Measurements from ENCODE around the gene ST3GAL5. TPM values are rescaled to one million over a fixed set of nuclear protein-coding genes. Genes with fewer than 3 reads are reported as not detected.

The ST3GAL5 gene
- total and polyA plus RNA-seq, 5 donors from 2014 or later, result 11.3 to 25.8 (median 14.8) TPM

- Mint-ChIP-seq H3K4me1 (peaks cover 0 to 14% (median 8%) of the 10 kb centered on the region in 4 donors), H3K36me3 (no peaks in the 10 kb centered on the region), H3K27ac (no peak overlapping the region), H3K9me3 (no peaks in the 10 kb centered on the region), H3K4me3 (no peak overlapping the region), H3K27me3 (peaks cover 42% of the 10 kb centered on the region)
- peaks cover 9% of the 10 kb centered on the region for H3K27me3 ChIP-seq (ENCODE audit: control insufficient read depth, insufficient read depth, low read length)
- DNase-seq (no peak), ATAC-seq (ENCODE audit: low read depth in 2 of 2) (no peak)
- no peak overlapping the region for H3K4me3 ChIP-seq (ENCODE audit: low read depth, low read length)
- H3K36me3 ChIP-seq (ENCODE audit: control insufficient read depth, insufficient read depth, low read length), result no peaks in the 10 kb centered on the region
- no peak overlapping the region for H3K27ac ChIP-seq (ENCODE audit: insufficient read depth, low read length, poor library complexity, severe bottlenecking)
- H3K9me3 ChIP-seq (ENCODE audit: control insufficient read depth in 2 of 2, low read length in 2 of 2), result no peaks in the 10 kb centered on the region
- H3K4me1 ChIP-seq (ENCODE audit: control insufficient read depth, insufficient read depth, low read length, poor library complexity, severe bottlenecking), result peaks cover 6% of the 10 kb centered on the region
Measured at GRCh38 chr2:85823951-85824350, 64.8 kb downstream of the ST3GAL5 start.

DNA sequence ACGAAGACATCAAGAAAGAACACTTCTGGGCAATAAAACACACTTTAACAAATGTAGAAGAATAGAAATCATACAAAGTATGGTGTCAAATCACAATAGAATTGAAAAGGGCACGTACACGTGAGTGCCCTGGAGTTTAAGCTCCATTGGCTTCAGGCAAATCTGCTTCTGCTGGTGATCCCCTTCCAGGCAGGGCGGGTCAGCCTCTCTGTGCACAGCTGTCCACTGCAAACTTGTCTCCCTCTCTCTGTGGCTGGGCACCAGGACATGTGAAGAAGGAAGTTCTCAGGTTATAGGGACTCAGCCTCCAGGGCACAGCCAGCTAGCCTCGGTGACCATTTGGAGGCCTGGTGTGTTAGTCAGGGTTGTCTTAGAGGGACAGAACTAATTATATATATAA lies 66.0 kb downstream of the ST3GAL5 start:
- H3K9me3 Mint-ChIP-seq, result no peaks in the 10 kb centered on the region
- no peaks in the 10 kb centered on the region for H3K36me3 ChIP-seq (ENCODE audit: control insufficient read depth, insufficient read depth, low read length)

GRCh38 chr2:85819811-85820510 lies 68.8 kb downstream of the ST3GAL5 start:
- Histone ChIP-seq H3K36me3 (ENCODE audit: control insufficient read depth, insufficient read depth, low read length) (no peaks in the 10 kb centered on the region), H3K9me3 (ENCODE audit: control insufficient read depth in 2 of 2, low read length in 2 of 2) (no peaks in the 10 kb centered on the region), H3K4me3 (ENCODE audit: low read depth, low read length) (no peak overlapping the region), H3K27ac (ENCODE audit: insufficient read depth, low read length, poor library complexity, severe bottlenecking) (no peak overlapping the region), H3K4me1 (ENCODE audit: control insufficient read depth, insufficient read depth, low read length, poor library complexity, severe bottlenecking) (no peaks in the 10 kb centered on the region), H3K27me3 (ENCODE audit: control insufficient read depth, insufficient read depth, low read length) (peaks cover 4% of the 10 kb centered on the region)
- Mint-ChIP-seq H3K27me3 (peaks cover 42% of the 10 kb centered on the region), H3K4me1 (no peaks in the 10 kb centered on the region), H3K9me3 (no peaks in the 10 kb centered on the region), H3K4me3 (no peak overlapping the region), H3K36me3 (no peaks in the 10 kb centered on the region), H3K27ac (no peak overlapping the region)
- DNase-seq (no peak), ATAC-seq (ENCODE audit: low read depth in 2 of 2) (no peak)

More for the DNA sequence above, 66.0 kb downstream of the ST3GAL5 start:
- Mint-ChIP-seq H3K36me3 (no peaks in the 10 kb centered on the region), H3K4me1 (peaks cover 0 to 10% (median 3%) of the 10 kb centered on the region in 4 donors), H3K4me3 (no peak overlapping the region), H3K27ac (no peak overlapping the region), H3K27me3 (peaks cover 45% of the 10 kb centered on the region)
- no peaks in the 10 kb centered on the region for H3K9me3 ChIP-seq (ENCODE audit: control insufficient read depth in 2 of 2, low read length in 2 of 2)
- H3K4me3 ChIP-seq (ENCODE audit: low read depth, low read length), result no peak overlapping the region
- no peak for DNase-seq
- ATAC-seq (ENCODE audit: low read depth in 2 of 2), result no peak
- H3K27me3 ChIP-seq (ENCODE audit: control insufficient read depth, insufficient read depth, low read length), result peaks cover 9% of the 10 kb centered on the region
- H3K27ac ChIP-seq (ENCODE audit: insufficient read depth, low read length, poor library complexity, severe bottlenecking), result no peak overlapping the region
- peaks cover 4% of the 10 kb centered on the region for H3K4me1 ChIP-seq (ENCODE audit: control insufficient read depth, insufficient read depth, low read length, poor library complexity, severe bottlenecking)

DNA sequence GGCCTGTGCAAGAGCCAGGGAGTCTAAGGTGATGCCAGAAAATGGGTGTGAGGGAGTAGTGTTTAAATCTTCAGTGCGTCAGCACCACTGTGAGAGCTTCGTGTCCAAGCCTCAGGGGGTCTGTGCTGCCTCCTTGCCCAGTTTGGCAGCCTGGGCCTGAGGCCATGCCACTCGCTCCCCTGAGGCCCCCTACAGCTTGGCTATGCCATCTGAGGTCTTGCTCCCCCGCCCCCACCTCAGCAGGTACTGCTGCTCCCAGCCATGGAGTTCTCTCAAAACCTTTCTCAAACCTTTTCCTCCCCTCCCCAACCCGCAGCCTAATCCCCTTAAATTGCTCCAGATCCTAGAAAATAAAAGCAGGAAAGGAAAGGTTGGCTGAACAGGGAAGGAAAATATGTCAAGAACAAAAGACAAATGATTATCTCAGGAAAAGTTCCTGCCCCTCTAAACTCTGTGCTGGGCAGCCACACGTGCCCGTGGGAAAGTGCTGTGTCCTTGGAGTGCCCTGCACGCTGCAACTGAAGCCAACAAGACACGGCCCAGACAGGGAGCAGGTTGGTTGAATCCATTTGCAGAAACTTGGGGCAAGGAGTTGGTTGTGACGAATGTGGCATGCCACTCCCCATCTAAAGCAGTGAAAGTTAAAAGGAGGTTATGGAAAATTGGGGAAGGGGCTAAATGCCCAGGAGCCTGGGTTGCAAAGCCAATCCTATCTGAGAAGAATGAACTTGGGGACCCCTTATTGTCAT lies 73.8 kb downstream of the ST3GAL5 start:
- Histone ChIP-seq H3K27ac (ENCODE audit: insufficient read depth, low read length, poor library complexity, severe bottlenecking) (no peak overlapping the region), H3K4me1 (ENCODE audit: control insufficient read depth, insufficient read depth, low read length, poor library complexity, severe bottlenecking) (no peaks in the 10 kb centered on the region), H3K36me3 (ENCODE audit: control insufficient read depth, insufficient read depth, low read length) (no peaks in the 10 kb centered on the region), H3K9me3 (ENCODE audit: control insufficient read depth in 2 of 2, low read length in 2 of 2) (no peaks in the 10 kb centered on the region), H3K4me3 (ENCODE audit: low read depth, low read length) (no peak overlapping the region), H3K27me3 (ENCODE audit: control insufficient read depth, insufficient read depth, low read length) (peaks cover 4% of the 10 kb centered on the region)
- no peaks in the 10 kb centered on the region for H3K9me3 Mint-ChIP-seq
- H3K27me3 Mint-ChIP-seq, result peaks cover 21% of the 10 kb centered on the region
- DNase-seq (no peak), ATAC-seq (ENCODE audit: low read depth in 2 of 2) (no peak)
- H3K27ac Mint-ChIP-seq, result peak overlapping the region in 1 of 3 donors; percentile 42
- H3K36me3 Mint-ChIP-seq, result no peaks in the 10 kb centered on the region
- peaks cover 0 to 3% (median 1%) of the 10 kb centered on the region in 4 donors for H3K4me1 Mint-ChIP-seq
- no peak overlapping the region for H3K4me3 Mint-ChIP-seq

DNA sequence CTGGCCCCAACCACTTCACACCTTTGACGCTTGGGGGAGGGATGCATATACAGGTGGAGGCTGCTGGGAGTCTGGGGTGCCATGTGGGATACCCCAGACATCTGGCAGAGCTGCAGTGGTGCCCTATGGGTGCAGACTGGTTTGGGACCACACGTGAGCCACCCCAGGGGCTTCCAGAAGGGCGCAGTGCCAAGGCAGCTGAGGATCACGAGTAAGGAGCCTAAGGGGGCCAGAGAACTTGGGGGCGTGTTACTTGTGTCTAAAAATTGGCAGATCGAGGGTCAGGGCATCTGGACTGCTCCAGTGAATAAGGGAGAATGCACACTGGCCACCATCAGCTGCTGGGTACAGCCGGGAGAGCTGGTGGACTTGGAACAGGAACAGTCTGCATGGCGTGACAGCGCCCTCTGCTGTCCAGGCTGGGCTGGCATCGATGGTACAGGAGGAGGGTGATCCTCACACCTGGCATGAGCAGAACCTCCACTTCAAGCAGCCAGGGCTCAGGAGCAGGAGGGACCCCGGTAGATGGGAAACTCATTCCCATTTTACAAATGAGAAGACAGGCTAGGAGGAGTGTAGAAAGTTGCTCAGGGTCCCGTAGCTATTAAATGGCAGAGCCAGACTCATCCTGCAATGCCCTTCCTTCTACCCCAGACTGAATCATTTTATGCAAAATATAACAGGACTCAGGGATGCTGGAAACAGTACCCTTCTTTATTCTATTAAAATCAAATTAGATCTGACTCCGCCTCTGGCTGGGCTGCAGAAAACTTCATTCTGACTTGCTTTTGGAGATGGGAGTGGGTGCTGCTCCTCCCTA lies 74.6 kb downstream of the ST3GAL5 start:
- H3K36me3 ChIP-seq (ENCODE audit: control insufficient read depth, insufficient read depth, low read length), result no peaks in the 10 kb centered on the region
- Mint-ChIP-seq H3K27ac (peak overlapping the region; percentile 12 to 68 (median 14)), H3K9me3 (no peaks in the 10 kb centered on the region), H3K4me3 (no peak overlapping the region), H3K36me3 (no peaks in the 10 kb centered on the region), H3K27me3 (peaks cover 15% of the 10 kb centered on the region), H3K4me1 (peaks cover 0 to 3% (median 1%) of the 10 kb centered on the region in 4 donors)
- ATAC-seq (ENCODE audit: low read depth in 2 of 2), result peak; percentile 75 to 79
- H3K4me3 ChIP-seq (ENCODE audit: low read depth, low read length), result no peak overlapping the region
- no peaks in the 10 kb centered on the region for H3K27me3 ChIP-seq (ENCODE audit: control insufficient read depth, insufficient read depth, low read length)
- H3K27ac ChIP-seq (ENCODE audit: insufficient read depth, low read length, poor library complexity, severe bottlenecking), result no peak overlapping the region
- DNase-seq, result peak; percentile 52 to 78 (median 68)
- no peaks in the 10 kb centered on the region for H3K9me3 ChIP-seq (ENCODE audit: control insufficient read depth in 2 of 2, low read length in 2 of 2)
- H3K4me1 ChIP-seq (ENCODE audit: control insufficient read depth, insufficient read depth, low read length, poor library complexity, severe bottlenecking), result no peaks in the 10 kb centered on the region

DNA sequence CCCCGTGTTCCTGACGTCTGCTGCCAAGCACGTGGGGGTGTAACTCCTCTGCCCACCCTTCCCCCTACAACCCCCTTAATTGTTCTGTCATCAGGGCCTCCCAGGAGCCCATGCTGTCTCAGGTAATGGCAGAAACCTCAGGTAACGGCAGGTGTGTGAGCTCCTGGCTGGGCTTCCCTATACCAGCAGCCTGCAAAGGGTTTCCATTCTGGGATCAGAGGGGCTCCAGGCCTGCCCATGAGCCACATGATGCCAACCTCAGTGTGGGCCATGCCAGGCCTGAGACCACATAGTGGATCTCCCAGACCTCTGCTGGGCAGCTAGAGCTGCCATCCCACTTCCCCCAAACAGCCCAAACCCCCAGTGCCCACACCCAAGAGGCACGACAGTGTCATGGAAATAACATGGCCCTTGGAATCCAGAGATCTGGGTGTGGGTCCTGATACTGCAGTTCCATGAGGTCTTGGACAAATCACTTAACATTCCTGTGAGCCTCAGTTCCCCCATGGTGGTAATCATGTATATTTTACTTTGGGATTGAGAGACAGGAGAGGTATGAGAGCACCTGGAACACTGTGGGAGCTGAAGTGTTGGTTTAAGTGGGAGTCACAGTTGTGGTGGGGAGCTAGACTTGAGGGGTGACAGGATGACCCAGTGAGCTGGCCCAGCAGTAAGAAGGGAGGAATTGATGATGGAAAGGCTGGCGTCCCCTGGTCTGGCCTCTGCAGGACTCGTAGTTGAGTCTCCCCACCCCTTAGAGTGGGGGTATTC lies 75.4 kb downstream of the ST3GAL5 start:
- no peak for ATAC-seq (ENCODE audit: low read depth in 2 of 2)
- Histone ChIP-seq H3K4me3 (ENCODE audit: low read depth, low read length) (no peak overlapping the region), H3K4me1 (ENCODE audit: control insufficient read depth, insufficient read depth, low read length, poor library complexity, severe bottlenecking) (no peaks in the 10 kb centered on the region), H3K36me3 (ENCODE audit: control insufficient read depth, insufficient read depth, low read length) (no peaks in the 10 kb centered on the region), H3K27me3 (ENCODE audit: control insufficient read depth, insufficient read depth, low read length) (no peaks in the 10 kb centered on the region), H3K9me3 (ENCODE audit: control insufficient read depth in 2 of 2, low read length in 2 of 2) (no peaks in the 10 kb centered on the region), H3K27ac (ENCODE audit: insufficient read depth, low read length, poor library complexity, severe bottlenecking) (no peak overlapping the region)
- Mint-ChIP-seq H3K4me3 (no peak overlapping the region), H3K27ac (no peak overlapping the region), H3K27me3 (peaks cover 11% of the 10 kb centered on the region), H3K9me3 (no peaks in the 10 kb centered on the region), H3K4me1 (peaks cover 0 to 3% (median 1%) of the 10 kb centered on the region in 4 donors), H3K36me3 (no peaks in the 10 kb centered on the region)
- no peak for DNase-seq

GRCh38 chr2:85812094-85812735 lies 76.6 kb downstream of the ST3GAL5 start:
- Histone ChIP-seq H3K9me3 (ENCODE audit: control insufficient read depth in 2 of 2, low read length in 2 of 2) (no peaks in the 10 kb centered on the region), H3K4me1 (ENCODE audit: control insufficient read depth, insufficient read depth, low read length, poor library complexity, severe bottlenecking) (no peaks in the 10 kb centered on the region), H3K27me3 (ENCODE audit: control insufficient read depth, insufficient read depth, low read length) (no peaks in the 10 kb centered on the region), H3K36me3 (ENCODE audit: control insufficient read depth, insufficient read depth, low read length) (no peaks in the 10 kb centered on the region), H3K4me3 (ENCODE audit: low read depth, low read length) (no peak overlapping the region), H3K27ac (ENCODE audit: insufficient read depth, low read length, poor library complexity, severe bottlenecking) (no peak overlapping the region)
- no peak overlapping the region for H3K27ac Mint-ChIP-seq
- DNase-seq, result no peak
- no peak for ATAC-seq (ENCODE audit: low read depth in 2 of 2)
- peaks cover 11% of the 10 kb centered on the region for H3K27me3 Mint-ChIP-seq
- H3K9me3 Mint-ChIP-seq, result no peaks in the 10 kb centered on the region
- H3K4me1 Mint-ChIP-seq, result peaks cover 0 to 3% (median 1%) of the 10 kb centered on the region in 4 donors
- no peak overlapping the region for H3K4me3 Mint-ChIP-seq
- H3K36me3 Mint-ChIP-seq, result no peaks in the 10 kb centered on the region

All from CD4-positive, CD25-positive, alpha-beta regulatory T cell (primary cell).